H1 (cell line): ENCODE data around the gene IER5. TPM values are rescaled to one million over a fixed set of nuclear protein-coding genes. Genes with fewer than 3 reads are reported as not detected.

ENCODE experiments used
- CHD1 ChIP-seq: IDR thresholded peaks from 2 replicates; pipeline ENCODE4 v1.6.1; 2012; ENCODE audit warnings: low read depth, low read length, improper control_type of control experiment
- CHD7 ChIP-seq: fragments of 300-600 bp; sonication (generic); IDR thresholded peaks from 2 replicates; pipeline ENCODE4 v1.7.1; 2012; ENCODE audit warnings: low read length, moderate library complexity, mild to moderate bottlenecking, inconsistent platforms; ENCODE audit not compliant: insufficient replicate concordance
- polyA plus RNA-seq, 7 experiments: library from polyadenylated mRNA; depleted of rRNA in 3 of 7; stranded (reverse) in 5 of 7; unstranded in 2 of 7; fragments of >200 nt in 5 of 7; fragments of 200-250 nt in 2 of 7; gene quantifications; 1 replicate in 5 of 7; 2 replicates in 1 of 7; 4 replicates in 1 of 7; pipeline versions ENCODE4 v1.2.1 to v1.2.3, GENCODE V29; 2011 to 2013; ENCODE audit warnings: missing spikeins in 2 of 7, mixed read lengths in 2 of 7
- total RNA-seq: library from RNA; stranded (reverse); fragmentation: NEBNext Ultra II Directional; extraction: Animal tissue kit (Norgen Biotek cat#: 25700); gene quantifications from 2 replicates; pipeline ENCODE4 v1.2.1, GENCODE V29; 2021
- TF ChIP-seq, protein P1 (sequence below): IDR thresholded peaks from 2 replicates; pipeline ENCODE4 v1.6.1; 2011; ENCODE audit warnings: low read depth, mild to moderate bottlenecking, low read length; ENCODE audit not compliant: insufficient read depth

Gene IER5
- total and polyA plus RNA-seq, 2 of the 8 experiments (the other 6 are each of a cell fraction or from before 2014, with no cell fraction given) = 3.5 to 7.7 TPM

GRCh38 chr1:181107711-181108110 is 19.2 kb downstream of the IER5 start (continued):
- TF ChIP-seq CHD7 (no peak), CHD1 (no peak)
- TF ChIP-seq, protein P1, sequence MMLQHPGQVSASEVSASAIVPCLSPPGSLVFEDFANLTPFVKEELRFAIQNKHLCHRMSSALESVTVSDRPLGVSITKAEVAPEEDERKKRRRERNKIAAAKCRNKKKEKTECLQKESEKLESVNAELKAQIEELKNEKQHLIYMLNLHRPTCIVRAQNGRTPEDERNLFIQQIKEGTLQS = no peak
